Astrocyte (in vitro differentiated cells and primary cell): ENCODE measurements around the gene CEP41. TPM values are rescaled to one million over a fixed set of nuclear protein-coding genes. Genes with fewer than 3 reads are reported as not detected.

Source experiments
- DNase-seq: peaks from one replicate; pipeline ENCODE4 v3.0.0-alpha.2; 2010; ENCODE audit warnings: low read depth
- FAIRE-seq: peaks from 2 replicates; lab custom pipeline; 2011; peaks lifted over from hg19 to GRCh38; lab: Jason Lieb, UNC
- H2AFZ ChIP-seq: 2 replicates; pipeline ENCODE4 v1.6.0; 2012; ENCODE audit warnings: low read depth, low read length, inconsistent platforms
- H3K27ac ChIP-seq: 2 replicates; pipeline ENCODE4 v1.5.1; 2011; ENCODE audit warnings: low read depth, low read length, inconsistent platforms
- H3K27me3 ChIP-seq: 2 replicates; pipeline ENCODE4 v1.6.0; 2011; ENCODE audit warnings: low read length, inconsistent platforms; ENCODE audit not compliant: insufficient read depth
- H3K36me3 ChIP-seq: 2 replicates; pipeline ENCODE4 v1.5.1; 2011; ENCODE audit warnings: low read length, inconsistent platforms; ENCODE audit not compliant: insufficient read depth
- H3K4me1 ChIP-seq: 2 replicates; pipeline ENCODE4 v1.5.1; 2011; ENCODE audit warnings: low read length, inconsistent platforms; ENCODE audit not compliant: insufficient read depth
- H3K4me2 ChIP-seq: 2 replicates; pipeline ENCODE4 v1.6.0; 2012; ENCODE audit warnings: low read length, inconsistent platforms
- H3K4me3 ChIP-seq: 2 replicates; pipeline ENCODE4 v1.5.1; 2011; ENCODE audit warnings: low read depth, mild to moderate bottlenecking, low read length, inconsistent platforms; ENCODE audit not compliant: insufficient read depth
- H3K79me2 ChIP-seq: 2 replicates; pipeline ENCODE4 v1.6.0; 2012; ENCODE audit warnings: mild to moderate bottlenecking, low read length, inconsistent platforms; ENCODE audit not compliant: insufficient read depth
- H3K9ac ChIP-seq: 2 replicates; pipeline ENCODE4 v1.6.0; 2012; ENCODE audit warnings: mild to moderate bottlenecking, low read length, inconsistent platforms
- H3K9me3 ChIP-seq: 2 replicates; pipeline ENCODE4 v1.5.1; 2012; ENCODE audit warnings: low read depth, mild to moderate bottlenecking, low read length, inconsistent platforms; ENCODE audit not compliant: insufficient read depth
- H4K20me1 ChIP-seq: 2 replicates; pipeline ENCODE4 v1.6.0; 2012; ENCODE audit warnings: low read length, inconsistent platforms; ENCODE audit not compliant: insufficient read depth
- H3K27ac Mint-ChIP-seq: one replicate; pipeline ENCODE4 v1.8.0; 2021; ENCODE audit warnings: mild to moderate bottlenecking, mixed read lengths; ENCODE audit not compliant: unreplicated experiment
- H3K27me3 Mint-ChIP-seq: one replicate; pipeline ENCODE4 v1.8.0; 2021; ENCODE audit warnings: low read depth, mixed read lengths; ENCODE audit not compliant: unreplicated experiment
- H3K36me3 Mint-ChIP-seq: one replicate; pipeline ENCODE4 v1.8.0; 2021; ENCODE audit warnings: low read depth, mixed read lengths; ENCODE audit not compliant: unreplicated experiment
- H3K4me1 Mint-ChIP-seq: one replicate; pipeline ENCODE4 v1.8.0; 2021; ENCODE audit warnings: low read depth, mixed read lengths; ENCODE audit not compliant: unreplicated experiment
- H3K4me3 Mint-ChIP-seq: one replicate; pipeline ENCODE4 v1.8.0; 2021; ENCODE audit warnings: mild to moderate bottlenecking, moderate library complexity, mixed read lengths; ENCODE audit not compliant: unreplicated experiment
- H3K9me3 Mint-ChIP-seq: one replicate; pipeline ENCODE4 v1.8.0; 2021; ENCODE audit warnings: mild to moderate bottlenecking, mixed read lengths; ENCODE audit not compliant: unreplicated experiment
- CTCF ChIP-seq: IDR thresholded peaks from 2 replicates; pipeline ENCODE4 v1.5.1; 2011; ENCODE audit warnings: low read depth, mild to moderate bottlenecking, inconsistent platforms, low read length, moderate library complexity; ENCODE audit not compliant: insufficient read depth
- EZH2 ChIP-seq: IDR thresholded peaks from 2 replicates; pipeline ENCODE4 v1.6.1; 2012; ENCODE audit warnings: mild to moderate bottlenecking, low read length, inconsistent platforms; ENCODE audit not compliant: insufficient read depth
- total RNA-seq: library from RNA; stranded (reverse); gene quantifications from 2 replicates; pipeline ENCODE4 v1.2.1, GENCODE V29; 2021

The CEP41 gene
- total RNA-seq, 1 donor from 2014 or later = 16.4 TPM

- Mint-ChIP-seq H3K27me3 (no peaks in the 10 kb centered on the region), H3K4me1 (peaks cover 38% of the 10 kb centered on the region), H3K27ac (peak overlapping the region; percentile 92), H3K9me3 (no peaks in the 10 kb centered on the region), H3K4me3 (no peak overlapping the region), H3K36me3 (no peaks in the 10 kb centered on the region)
- Histone ChIP-seq H3K27ac (no peak overlapping the region), H3K36me3 (no peaks in the 10 kb centered on the region), H3K4me1 (peaks cover 19% of the 10 kb centered on the region), H3K4me3 (no peak overlapping the region), H3K9me3 (no peaks in the 10 kb centered on the region), H3K79me2 (no peaks in the 10 kb centered on the region), H3K9ac (peak overlapping the region; percentile 8), H3K4me2 (peak overlapping the region; percentile 11), H4K20me1 (no peaks in the 10 kb centered on the region), H2AFZ (no peak overlapping the region), H3K27me3 (no peaks in the 10 kb centered on the region)
- DNase-seq = peak; percentile 62
- no peak for TF ChIP-seq EZH2
- no peak for TF ChIP-seq CTCF
- no peak for FAIRE-seq
Measured at GRCh38 chr7:130421684-130422083, 19.1 kb downstream of the CEP41 start.

DNA sequence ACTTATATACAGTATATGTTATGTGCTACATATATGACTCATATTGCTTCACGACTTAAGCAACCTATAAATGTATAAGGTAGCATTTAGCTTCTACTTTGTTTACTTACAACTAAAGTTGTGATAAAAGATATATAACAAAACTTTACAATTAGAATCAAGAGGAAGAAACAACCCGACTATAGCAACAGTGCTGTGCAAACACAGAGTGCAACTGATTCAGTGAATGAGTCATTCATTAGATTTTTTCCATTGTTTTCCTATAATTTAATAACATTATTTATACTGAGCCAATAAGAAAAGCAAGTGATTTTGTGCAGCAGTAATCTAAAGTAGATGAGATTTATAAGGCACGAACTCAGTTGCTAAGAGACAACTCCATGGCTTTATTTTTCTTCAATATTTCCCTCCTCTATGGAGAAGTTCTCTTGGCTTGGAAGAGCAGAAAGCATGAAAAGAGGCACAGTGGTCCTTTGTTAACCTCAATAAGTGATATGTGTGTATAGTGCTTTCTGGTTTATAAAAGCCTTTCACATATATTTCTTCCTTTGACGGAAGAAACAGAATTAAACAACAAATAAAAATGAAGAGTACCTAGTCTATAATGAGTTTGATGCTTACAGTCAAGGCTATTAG, 19.8 kb downstream of the CEP41 start:
- H3K27ac Mint-ChIP-seq = peak overlapping the region; percentile 92
- Histone ChIP-seq H3K27me3 (no peaks in the 10 kb centered on the region), H3K4me1 (peaks cover 19% of the 10 kb centered on the region), H3K79me2 (no peaks in the 10 kb centered on the region), H3K4me3 (no peak overlapping the region), H3K9me3 (no peaks in the 10 kb centered on the region), H4K20me1 (no peaks in the 10 kb centered on the region), H3K4me2 (peak overlapping the region; percentile 11), H2AFZ (no peak overlapping the region), H3K9ac (peak overlapping the region; percentile 8), H3K36me3 (no peaks in the 10 kb centered on the region), H3K27ac (no peak overlapping the region)
- no peaks in the 10 kb centered on the region for H3K36me3 Mint-ChIP-seq
- DNase-seq = peak; percentile 23
- H3K9me3 Mint-ChIP-seq = no peaks in the 10 kb centered on the region
- no peak for FAIRE-seq
- no peak overlapping the region for H3K4me3 Mint-ChIP-seq
- no peaks in the 10 kb centered on the region for H3K27me3 Mint-ChIP-seq
- H3K4me1 Mint-ChIP-seq = peaks cover 38% of the 10 kb centered on the region
- TF ChIP-seq EZH2 = no peak
- no peak for TF ChIP-seq CTCF

DNA sequence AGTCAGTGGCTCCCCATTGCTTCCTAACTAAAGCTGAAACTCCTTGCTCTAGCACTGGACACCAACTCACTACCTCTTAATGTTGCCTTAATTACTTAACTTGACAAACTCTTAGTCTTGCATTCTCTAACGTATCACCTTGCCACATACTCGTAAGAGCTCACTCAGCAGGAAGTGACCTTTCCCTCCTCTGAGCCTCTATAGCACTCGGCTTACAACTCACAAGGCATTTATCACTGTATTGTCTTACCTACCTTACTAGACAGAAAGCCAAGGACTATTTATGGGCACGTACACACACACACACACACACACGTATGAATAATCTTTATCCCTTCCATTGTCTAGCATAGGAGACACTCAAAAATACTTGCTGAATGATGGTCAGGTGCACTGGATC, 21.2 kb downstream of the CEP41 start:
- Histone ChIP-seq H4K20me1 (no peaks in the 10 kb centered on the region), H3K27ac (no peak overlapping the region), H3K27me3 (no peaks in the 10 kb centered on the region), H3K36me3 (no peaks in the 10 kb centered on the region), H3K9ac (no peak overlapping the region), H2AFZ (no peak overlapping the region), H3K79me2 (no peaks in the 10 kb centered on the region), H3K4me3 (no peak overlapping the region), H3K9me3 (no peaks in the 10 kb centered on the region), H3K4me2 (peak overlapping the region; percentile 22), H3K4me1 (peaks cover 19% of the 10 kb centered on the region)
- no peak overlapping the region for H3K27ac Mint-ChIP-seq
- no peaks in the 10 kb centered on the region for H3K36me3 Mint-ChIP-seq
- FAIRE-seq = no peak
- no peaks in the 10 kb centered on the region for H3K27me3 Mint-ChIP-seq
- DNase-seq = peak; percentile 71
- H3K4me3 Mint-ChIP-seq = no peak overlapping the region
- TF ChIP-seq EZH2 (no peak), CTCF (no peak)
- no peaks in the 10 kb centered on the region for H3K9me3 Mint-ChIP-seq
- peaks cover 38% of the 10 kb centered on the region for H3K4me1 Mint-ChIP-seq
